NCI-H446 (cell line): ENCODE results near the gene ZNF397.

Experiments
- DNase-seq, 2 experiments: peaks; one replicate each; lab custom pipeline; 2025; lab: John Stamatoyannopoulos, UW

ZNF397 gene

GRCh38 chr18:35246831-35247230 lies 6.0 kb downstream of the ZNF397 start:
- DNase-seq, result no peak

GRCh38 chr18:35247412-35248249 lies 6.8 kb downstream of the ZNF397 start:
- no peak for DNase-seq

- DNase-seq, result no peak
Measured at GRCh38 chr18:35248429-35248828, 7.6 kb downstream of the ZNF397 start.

GRCh38 chr18:35252466-35252865 lies 11.6 kb downstream of the ZNF397 start:
- no peak for DNase-seq

GRCh38 chr18:35253655-35254287 lies 12.9 kb downstream of the ZNF397 start:
- DNase-seq, result no peak

- no peak for DNase-seq
Measured at GRCh38 chr18:35256947-35257346, 16.1 kb downstream of the ZNF397 start.

- DNase-seq, result no peak
Measured at GRCh38 chr18:35264409-35264808, 23.6 kb downstream of the ZNF397 start.

- DNase-seq, result peak in 1 of 2 experiments; percentile 35
Measured at GRCh38 chr18:35267161-35267651, 26.4 kb downstream of the ZNF397 start.

- DNase-seq, result no peak
Measured at GRCh38 chr18:35267809-35268208, 27.0 kb downstream of the ZNF397 start.

GRCh38 chr18:35268821-35269220 lies 28.0 kb downstream of the ZNF397 start:
- DNase-seq, result no peak

- DNase-seq, result no peak
Measured at GRCh38 chr18:35271656-35272055, 30.8 kb downstream of the ZNF397 start.

GRCh38 chr18:35276267-35276666 lies 35.4 kb downstream of the ZNF397 start:
- DNase-seq, result no peak

- no peak for DNase-seq
Measured at GRCh38 chr18:35277633-35278032, 36.8 kb downstream of the ZNF397 start.

GRCh38 chr18:35278085-35278484 lies 37.3 kb downstream of the ZNF397 start:
- DNase-seq, result no peak

- no peak for DNase-seq
Measured at GRCh38 chr18:35278969-35279368, 38.1 kb downstream of the ZNF397 start.

GRCh38 chr18:35282353-35282752 lies 41.5 kb downstream of the ZNF397 start:
- DNase-seq, result peak in 1 of 2 experiments; percentile 7

- DNase-seq, result peak in 1 of 2 experiments; percentile 55
Measured at GRCh38 chr18:35283923-35284794, 43.3 kb downstream of the ZNF397 start.

GRCh38 chr18:35284841-35285240 lies 44.0 kb downstream of the ZNF397 start:
- DNase-seq, result peak; percentile 48 to 85

- no peak for DNase-seq
Measured at GRCh38 chr18:35289293-35289692, 48.5 kb downstream of the ZNF397 start.

- DNase-seq, result no peak
Measured at GRCh38 chr18:35289727-35290093, 48.9 kb downstream of the ZNF397 start.

- peak; percentile 84 to 94 for DNase-seq
Measured at GRCh38 chr18:35290094-35290735, 49.4 kb downstream of the ZNF397 start, which contains the start of gene ZSCAN30. Gene ZSCAN30, minus strand, starts transcription at chr18:35290229. Its CDS starts 25,877 bp downstream, at chr18:35264352.

- no peak for DNase-seq
Measured at GRCh38 chr18:35291166-35291565, 50.3 kb downstream of the ZNF397 start.
